ENCODE results near the gene DCTN5. TPM values are rescaled to one million over a fixed set of nuclear protein-coding genes. Genes with fewer than 3 reads are reported as not detected.

The DCTN5 gene
- total and polyA plus RNA-seq, 2 of the 13 experiments (the other 11 are each of a cell fraction or from before 2014, with no cell fraction given), result 105 to 207 TPM

- TF ChIP-seq, protein P1, sequence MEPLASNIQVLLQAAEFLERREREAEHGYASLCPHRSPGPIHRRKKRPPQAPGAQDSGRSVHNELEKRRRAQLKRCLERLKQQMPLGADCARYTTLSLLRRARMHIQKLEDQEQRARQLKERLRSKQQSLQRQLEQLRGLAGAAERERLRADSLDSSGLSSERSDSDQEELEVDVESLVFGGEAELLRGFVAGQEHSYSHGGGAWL (CRISPR knock-in tag; IDR thresholded peaks at IDR 0.05), result peak; percentile 84
- TF ChIP-seq FIP1L1 (IDR thresholded peaks at IDR 0.05; ENCODE audit: borderline replicate concordance, insufficient read depth, low read depth, low read length), result peak; percentile 67; the same call in 1 of the 2 replicates
- TF ChIP-seq, protein P2, sequence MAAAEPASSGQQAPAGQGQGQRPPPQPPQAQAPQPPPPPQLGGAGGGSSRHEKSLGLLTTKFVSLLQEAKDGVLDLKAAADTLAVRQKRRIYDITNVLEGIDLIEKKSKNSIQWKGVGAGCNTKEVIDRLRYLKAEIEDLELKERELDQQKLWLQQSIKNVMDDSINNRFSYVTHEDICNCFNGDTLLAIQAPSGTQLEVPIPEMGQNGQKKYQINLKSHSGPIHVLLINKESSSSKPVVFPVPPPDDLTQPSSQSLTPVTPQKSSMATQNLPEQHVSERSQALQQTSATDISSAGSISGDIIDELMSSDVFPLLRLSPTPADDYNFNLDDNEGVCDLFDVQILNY (CRISPR knock-in tag; conservative IDR thresholded peaks at IDR 0.05), result peak; percentile 100
- TF ChIP-seq, protein P3, sequence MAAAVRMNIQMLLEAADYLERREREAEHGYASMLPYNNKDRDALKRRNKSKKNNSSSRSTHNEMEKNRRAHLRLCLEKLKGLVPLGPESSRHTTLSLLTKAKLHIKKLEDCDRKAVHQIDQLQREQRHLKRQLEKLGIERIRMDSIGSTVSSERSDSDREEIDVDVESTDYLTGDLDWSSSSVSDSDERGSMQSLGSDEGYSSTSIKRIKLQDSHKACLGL (CRISPR knock-in tag; IDR thresholded peaks at IDR 0.05), result peak; percentile 98; the same call in 1 of the 2 replicates
- no peak for TF ChIP-seq ZNF720 (CRISPR knock-in tag; IDR thresholded peaks at IDR 0.05)
- peak; percentile 92; the same call in 1 of the 2 replicates for TF ChIP-seq ZFP91 (CRISPR knock-in tag; IDR thresholded peaks at IDR 0.05; ENCODE audit: borderline replicate concordance)
- TF ChIP-seq RFX5 (IDR thresholded peaks at IDR 0.05; ENCODE audit: low read depth, low read length), result no peak
- TF ChIP-seq AGO1 (IDR thresholded peaks at IDR 0.05; ENCODE audit: low read depth, low read length, poor library complexity, severe bottlenecking), result peak; percentile 91
- peak; percentile 88 for TF ChIP-seq SMAD3 (CRISPR knock-in tag; IDR thresholded peaks at IDR 0.05)
- peak; percentile 97 for TF ChIP-seq DR1 (CRISPR knock-in tag; IDR thresholded peaks at IDR 0.05)
- TF ChIP-seq FOXJ3 (CRISPR knock-in tag; IDR thresholded peaks at IDR 0.05; ENCODE audit: borderline replicate concordance), result 0 out of 2 replicates have a peak, but pooled peaks have one; percentile 40
- TF ChIP-seq ZNF639 (CRISPR knock-in tag; conservative IDR thresholded peaks at IDR 0.05), result peak; percentile 50
- TF ChIP-seq TFDP2 (CRISPR knock-in tag; IDR thresholded peaks at IDR 0.05), result peak; percentile 100
- peak; percentile 66; the same call in 1 of the 2 replicates for TF ChIP-seq PITX1 (CRISPR knock-in tag; IDR thresholded peaks at IDR 0.05)
- TF ChIP-seq PHF5A (CRISPR knock-in tag; IDR thresholded peaks at IDR 0.05; ENCODE audit: low read depth, unreplicated experiment), result peak; percentile 83
- TF ChIP-seq ZNF225 (CRISPR knock-in tag; IDR thresholded peaks at IDR 0.05), result no peak
- no peak for TF ChIP-seq CBX2 (IDR thresholded peaks at IDR 0.05; ENCODE audit: low read depth, low read length)
- TF ChIP-seq CBX2 (CRISPR knock-in tag; IDR thresholded peaks at IDR 0.05; ENCODE audit: low read depth), result peak; percentile 100
- TF ChIP-seq ZNF101 (CRISPR knock-in tag; IDR thresholded peaks at IDR 0.05; ENCODE audit: borderline replicate concordance, low read depth), result peak; percentile 61; the same call in 1 of the 2 replicates
- 0 out of 2 replicates have a peak, but pooled peaks have one; percentile 16 for TF ChIP-seq ZNF660 (CRISPR knock-in tag; IDR thresholded peaks at IDR 0.05; ENCODE audit: borderline replicate concordance, low read depth)
- TF ChIP-seq ZNF224 (CRISPR knock-in tag; IDR thresholded peaks at IDR 0.05), result peak; percentile 88
- peak; percentile 82; the same call in 1 of the 2 replicates for TF ChIP-seq ZNF274 (CRISPR knock-in tag; IDR thresholded peaks at IDR 0.05)
- TF ChIP-seq HDAC1 (CRISPR knock-in tag; IDR thresholded peaks at IDR 0.05), result peak; percentile 100
These were observed 37.4 kb downstream of the DCTN5 start, which contains the start of gene PLK1 (continued) for GRCh38 chr16:23678430-23679273.
